Measurements from ENCODE around the gene TFR2. TPM values are rescaled to one million over a fixed set of nuclear protein-coding genes. Genes with fewer than 3 reads are reported as not detected.

The TFR2 gene
- total RNA-seq, 1 experiment from 2014 or later = 5.7 TPM

GRCh38 chr7:100678291-100678984 is 37.1 kb upstream of the TFR2 start:
- ChIA-PET CTCF (interaction anchor here (1.2 to 2.9 kb wide), 6 partner anchors 12 to 66 kb away, joined by 5 to 15 read pairs (median 5); partner anchors contain the start of genes MOSPD3 and POP7), POLR2A (interaction anchor here (0.6 to 2.0 kb wide), 3 partner anchors 27 to 174 kb away, joined by 3 to 9 read pairs (median 3); partner anchors contain the start of genes POP7 and SLC12A9)
- Mint-ChIP-seq H3K4me3 (no peak overlapping the region; the same call in 1 of the 2 replicates), H3K36me3 (peaks cover 17% of the 10 kb centered on the region), H3K27me3 (ENCODE audit: low read depth) (no peaks in the 10 kb centered on the region), H3K9me3 (no peaks in the 10 kb centered on the region), H3K4me1 (peaks cover 11% of the 10 kb centered on the region), H3K27ac (peak overlapping the region; percentile 66)
- TF ChIP-seq ZNF416 (CRISPR knock-in tag; IDR thresholded peaks at IDR 0.05) (0 out of 2 replicates have a peak, but pooled peaks have one; percentile 28), NFATC4 (CRISPR knock-in tag; IDR thresholded peaks at IDR 0.05) (0 out of 2 replicates have a peak, but pooled peaks have one; percentile 63), E2F4 (CRISPR knock-in tag; IDR thresholded peaks at IDR 0.05; ENCODE audit: borderline replicate concordance, low read depth) (no peak), ZNF263 (CRISPR knock-in tag; IDR thresholded peaks at IDR 0.05; ENCODE audit: low read depth) (no peak), CREM (CRISPR knock-in tag; IDR thresholded peaks at IDR 0.05) (no peak), NFE2L1 (CRISPR knock-in tag; IDR thresholded peaks at IDR 0.05) (no peak), ZNF532 (CRISPR knock-in tag; IDR thresholded peaks at IDR 0.05; ENCODE audit: borderline replicate concordance) (0 out of 2 replicates have a peak, but pooled peaks have one; percentile 14), MYBL2 (CRISPR knock-in tag; IDR thresholded peaks at IDR 0.05) (no peak), OVOL2 (CRISPR knock-in tag; IDR thresholded peaks at IDR 0.05; ENCODE audit: borderline replicate concordance) (no peak)
- ATAC-seq (no peak), DNase-seq (ENCODE audit: low spot score) (no peak)

GRCh38 chr7:100677308-100678267 is 36.2 kb upstream of the TFR2 start:
- Mint-ChIP-seq H3K4me3 (no peak overlapping the region; the same call in 1 of the 2 replicates), H3K27me3 (ENCODE audit: low read depth) (peaks cover 6% of the 10 kb centered on the region), H3K36me3 (peaks cover 14% of the 10 kb centered on the region), H3K27ac (no peak overlapping the region), H3K4me1 (peaks cover 11% of the 10 kb centered on the region), H3K9me3 (no peaks in the 10 kb centered on the region)
- ATAC-seq (no peak), DNase-seq (ENCODE audit: low spot score) (no peak)
- ChIA-PET CTCF (interaction anchor here (0.9 to 4.1 kb wide), 7 partner anchors 13 to 65 kb away, joined by 3 to 18 read pairs (median 5); partner anchors contain the start of gene MOSPD3), POLR2A (interaction anchor here (0.6 to 2.0 kb wide), 5 partner anchors 11 to 175 kb away, joined by 3 to 9 read pairs (median 3); partner anchors contain the start of genes POP7 and SLC12A9)
- TF ChIP-seq USF1 (CRISPR knock-in tag; IDR thresholded peaks at IDR 0.05) (no peak), PRDM15 (CRISPR knock-in tag; IDR thresholded peaks at IDR 0.05) (no peak), E2F1 (CRISPR knock-in tag; IDR thresholded peaks at IDR 0.05) (no peak), OVOL2 (CRISPR knock-in tag; IDR thresholded peaks at IDR 0.05; ENCODE audit: borderline replicate concordance) (no peak), MLX (CRISPR knock-in tag; IDR thresholded peaks at IDR 0.05) (0 out of 2 replicates have a peak, but pooled peaks have one; percentile 24), ERG (CRISPR knock-in tag; IDR thresholded peaks at IDR 0.05) (no peak), ATF1 (CRISPR knock-in tag; IDR thresholded peaks at IDR 0.05) (0 out of 2 replicates have a peak, but pooled peaks have one; percentile 20)
